Measurements from ENCODE around the gene TP53BP2. TPM values are rescaled to one million over a fixed set of nuclear protein-coding genes. Genes with fewer than 3 reads are reported as not detected.

TP53BP2 gene
- total and polyA plus RNA-seq, 2 experiments from 2014 or later = 9.2 to 18.2 TPM

GRCh38 chr1:223856386-223856785 lies 10.6 kb upstream of the TP53BP2 start:
- Histone ChIP-seq H3K4me2 (ENCODE audit: unreplicated experiment) (no peak overlapping the region), H3K9me2 (ENCODE audit: insufficient read depth) (no peaks in the 10 kb centered on the region), H4K20me1 (ENCODE audit: insufficient read depth) (no peaks in the 10 kb centered on the region), H3K79me2 (ENCODE audit: insufficient read depth) (no peaks in the 10 kb centered on the region), H3F3A (ENCODE audit: insufficient read depth) (no peaks in the 10 kb centered on the region; the same call in 1 of the 2 replicates), H3K36me3 (ENCODE audit: low read depth) (no peaks in the 10 kb centered on the region), H3K9me3 (ENCODE audit: low read depth) (no peaks in the 10 kb centered on the region), H3K27me3 (replicated peaks; ENCODE audit: insufficient read depth) (no peaks in the 10 kb centered on the region), H3K27ac (no peak overlapping the region), H3K9ac (no peak overlapping the region), H2AFZ (no peak overlapping the region), H3K4me3 (no peak overlapping the region), H3K4me1 (ENCODE audit: insufficient read depth) (no peaks in the 10 kb centered on the region)
- TF ChIP-seq EZH2 (IDR thresholded peaks at IDR 0.05; ENCODE audit: insufficient read depth, poor library complexity, severe bottlenecking) = no peak
- no peak for TF ChIP-seq EZH2phosphoT487 (IDR thresholded peaks at IDR 0.05; ENCODE audit: insufficient read depth, low read depth)
- in situ Hi-C loops (cut with MboI) = no loop called here
- no peak for DNase-seq
- 89 to 91% methylated on average over 17 of the region's 17 CpGs for WGBS, 2 experiments (ENCODE audit: low coverage in 1 of 2, low lambda C conversion rate in 2 of 2, missing lambda C conversion rate in 2 of 2)

- Histone ChIP-seq H3K4me3 (no peak overlapping the region), H3K9me2 (ENCODE audit: insufficient read depth) (no peaks in the 10 kb centered on the region), H3K36me3 (ENCODE audit: low read depth) (no peaks in the 10 kb centered on the region), H3F3A (ENCODE audit: insufficient read depth) (no peaks in the 10 kb centered on the region), H3K27ac (no peak overlapping the region), H3K4me2 (ENCODE audit: unreplicated experiment) (no peak overlapping the region), H3K27me3 (replicated peaks; ENCODE audit: insufficient read depth) (no peaks in the 10 kb centered on the region), H3K4me1 (ENCODE audit: insufficient read depth) (no peaks in the 10 kb centered on the region), H3K9ac (no peak overlapping the region), H3K79me2 (ENCODE audit: insufficient read depth) (no peaks in the 10 kb centered on the region), H2AFZ (no peak overlapping the region), H3K9me3 (ENCODE audit: low read depth) (no peaks in the 10 kb centered on the region), H4K20me1 (ENCODE audit: insufficient read depth) (no peaks in the 10 kb centered on the region)
- WGBS, 2 experiments (ENCODE audit: low coverage in 1 of 2, low lambda C conversion rate in 2 of 2, missing lambda C conversion rate in 2 of 2) = 88 to 92% methylated on average over 1 of the region's 1 CpG
- no peak for DNase-seq
- TF ChIP-seq EZH2 (IDR thresholded peaks at IDR 0.05; ENCODE audit: insufficient read depth, poor library complexity, severe bottlenecking) = no peak
- no peak for TF ChIP-seq EZH2phosphoT487 (IDR thresholded peaks at IDR 0.05; ENCODE audit: insufficient read depth, low read depth)
- in situ Hi-C loops (cut with MboI) = no loop called here
Observed at GRCh38 chr1:223853748-223854147, 8.0 kb upstream of the TP53BP2 start.

- TF ChIP-seq EZH2 (IDR thresholded peaks at IDR 0.05; ENCODE audit: insufficient read depth, poor library complexity, severe bottlenecking) = no peak
- TF ChIP-seq EZH2phosphoT487 (IDR thresholded peaks at IDR 0.05; ENCODE audit: insufficient read depth, low read depth) = no peak
- Histone ChIP-seq H3K4me1 (ENCODE audit: insufficient read depth) (no peaks in the 10 kb centered on the region), H3K9me3 (ENCODE audit: low read depth) (no peaks in the 10 kb centered on the region), H3F3A (ENCODE audit: insufficient read depth) (no peaks in the 10 kb centered on the region), H3K79me2 (ENCODE audit: insufficient read depth) (no peaks in the 10 kb centered on the region), H4K20me1 (ENCODE audit: insufficient read depth) (no peaks in the 10 kb centered on the region), H2AFZ (no peak overlapping the region), H3K4me2 (ENCODE audit: unreplicated experiment) (no peak overlapping the region), H3K9ac (no peak overlapping the region), H3K4me3 (no peak overlapping the region), H3K27ac (no peak overlapping the region), H3K36me3 (ENCODE audit: low read depth) (no peaks in the 10 kb centered on the region), H3K27me3 (replicated peaks; ENCODE audit: insufficient read depth) (no peaks in the 10 kb centered on the region), H3K9me2 (ENCODE audit: insufficient read depth) (no peaks in the 10 kb centered on the region)
- DNase-seq = no peak
- in situ Hi-C loops (cut with MboI) = no loop called here
Observed at GRCh38 chr1:223853275-223853674, 7.5 kb upstream of the TP53BP2 start.

- Histone ChIP-seq H3K9me2 (ENCODE audit: insufficient read depth) (no peaks in the 10 kb centered on the region), H3K27ac (no peak overlapping the region), H3K27me3 (replicated peaks; ENCODE audit: insufficient read depth) (no peaks in the 10 kb centered on the region), H3F3A (ENCODE audit: insufficient read depth) (peaks cover 3% of the 10 kb centered on the region), H3K36me3 (ENCODE audit: low read depth) (no peaks in the 10 kb centered on the region), H3K4me2 (ENCODE audit: unreplicated experiment) (no peak overlapping the region), H3K4me3 (no peak overlapping the region), H3K9ac (no peak overlapping the region), H2AFZ (no peak overlapping the region), H3K9me3 (ENCODE audit: low read depth) (no peaks in the 10 kb centered on the region), H4K20me1 (ENCODE audit: insufficient read depth) (no peaks in the 10 kb centered on the region), H3K4me1 (ENCODE audit: insufficient read depth) (0 out of 2 replicates have a peak, but pooled peaks cover under 1% of the 10 kb centered on the region), H3K79me2 (ENCODE audit: insufficient read depth) (no peaks in the 10 kb centered on the region)
- DNase-seq = no peak
- 77 to 82% methylated on average over 1 of the region's 1 CpG for WGBS, 2 experiments (ENCODE audit: low coverage in 1 of 2, low lambda C conversion rate in 2 of 2, missing lambda C conversion rate in 2 of 2)
- in situ Hi-C loops (cut with MboI) = no loop called here
- TF ChIP-seq EZH2 (IDR thresholded peaks at IDR 0.05; ENCODE audit: insufficient read depth, poor library complexity, severe bottlenecking) (no peak), EZH2phosphoT487 (IDR thresholded peaks at IDR 0.05; ENCODE audit: insufficient read depth, low read depth) (no peak)
Observed at GRCh38 chr1:223852337-223852736, 6.6 kb upstream of the TP53BP2 start.
